Activated T-cell treated with anti-CD3 and anti-CD28 coated beads for 4 hours (primary cell): ENCODE measurements around the gene CORO2A.

Experiments
- DNase-seq: peaks from one replicate; pipeline ENCODE4 v3.0.0-alpha.2; 2020

Gene CORO2A

DNA sequence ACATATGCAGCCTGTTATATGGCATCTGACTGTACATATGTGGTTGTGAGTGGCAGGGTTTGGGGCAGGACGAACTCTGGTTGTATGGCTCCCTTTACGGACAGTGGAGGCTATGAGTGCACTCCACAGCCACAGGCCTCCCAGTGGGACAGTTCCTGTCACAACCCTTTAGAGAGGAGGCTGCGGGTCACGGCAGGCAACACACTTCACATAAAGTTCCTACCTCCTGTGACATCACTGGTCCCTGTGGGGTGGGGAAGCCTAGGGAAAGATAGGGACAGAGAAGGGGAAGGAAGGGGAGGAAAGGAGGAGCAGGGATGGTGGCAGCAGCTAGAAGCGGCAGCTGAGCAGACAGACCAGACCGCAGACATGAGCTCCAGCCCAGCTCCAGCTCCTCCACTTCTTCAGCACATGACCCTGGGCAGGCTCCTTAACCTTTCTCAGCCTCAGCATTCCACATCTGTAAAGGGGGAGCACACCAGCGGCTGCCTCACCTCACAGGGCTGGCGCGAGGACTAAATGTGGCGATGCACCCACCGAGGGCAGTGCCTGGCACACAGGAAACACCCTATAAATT, 27.4 kb upstream of the CORO2A start:
- no peak for DNase-seq

DNA sequence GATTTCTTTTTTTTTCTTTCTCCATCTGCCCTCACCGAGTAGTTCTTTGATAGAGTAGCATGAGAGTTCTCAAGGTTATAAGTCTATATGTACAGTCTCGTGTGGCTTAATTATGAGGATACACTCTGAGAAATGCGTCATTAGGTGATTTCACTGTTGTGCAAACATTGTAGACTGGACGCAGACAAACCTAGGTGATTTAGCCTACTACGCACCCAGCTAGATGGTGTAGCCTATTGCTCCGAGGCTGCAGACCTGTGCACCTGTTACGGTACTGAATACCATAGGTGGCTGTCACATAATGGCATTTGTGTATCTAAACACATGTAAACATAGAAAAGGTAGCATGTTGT, 26.9 kb upstream of the CORO2A start:
- no peak for DNase-seq

- no peak for DNase-seq
Observed at GRCh38 chr9:98218562-98219363, 26.3 kb upstream of the CORO2A start.

- no peak for DNase-seq
Observed at GRCh38 chr9:98217255-98217654, 24.8 kb upstream of the CORO2A start.

DNA sequence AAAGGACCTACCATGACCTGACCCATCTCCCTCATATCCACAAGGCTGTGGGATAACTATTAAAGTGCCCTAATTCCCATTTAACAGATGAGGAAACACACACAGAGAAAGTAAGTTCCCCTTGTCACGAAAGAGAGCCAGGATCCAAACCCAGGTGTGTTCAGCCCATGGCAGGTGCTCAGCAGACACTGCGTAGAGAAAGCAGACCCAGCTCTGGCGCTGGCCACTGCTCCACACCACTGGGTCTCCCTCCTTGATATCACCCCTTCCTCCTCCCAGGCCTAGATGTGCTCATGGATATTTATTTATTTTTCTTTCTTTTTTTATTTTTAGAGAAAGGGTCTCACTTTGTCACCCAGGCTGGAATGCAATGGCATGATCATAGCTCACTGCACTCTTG, 24.0 kb upstream of the CORO2A start:
- no peak for DNase-seq

DNA sequence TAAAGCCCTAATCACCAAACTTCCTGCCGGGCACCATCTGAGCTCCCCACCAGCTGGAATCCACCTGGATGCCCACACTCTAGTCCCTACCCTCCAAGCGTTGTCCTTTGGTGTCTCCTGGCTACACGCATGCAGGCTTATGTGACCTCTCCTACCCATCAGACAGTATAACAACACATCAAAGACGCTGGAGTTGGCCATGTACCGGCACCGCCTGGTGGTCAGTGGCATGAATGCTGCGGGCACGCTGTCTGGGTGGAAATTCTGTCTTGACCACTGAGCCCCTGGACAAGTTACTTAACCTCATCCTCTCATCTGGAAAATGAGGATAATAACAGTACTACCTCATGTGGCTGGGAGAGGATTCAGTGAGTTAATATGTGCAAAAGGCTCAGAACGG, 23.4 kb upstream of the CORO2A start:
- no peak for DNase-seq

GRCh38 chr9:98215271-98215670, 22.8 kb upstream of the CORO2A start:
- DNase-seq = no peak

GRCh38 chr9:98214811-98215210, 22.4 kb upstream of the CORO2A start:
- no peak for DNase-seq

- no peak for DNase-seq
Observed at GRCh38 chr9:98211260-98211659, 18.8 kb upstream of the CORO2A start.

DNA sequence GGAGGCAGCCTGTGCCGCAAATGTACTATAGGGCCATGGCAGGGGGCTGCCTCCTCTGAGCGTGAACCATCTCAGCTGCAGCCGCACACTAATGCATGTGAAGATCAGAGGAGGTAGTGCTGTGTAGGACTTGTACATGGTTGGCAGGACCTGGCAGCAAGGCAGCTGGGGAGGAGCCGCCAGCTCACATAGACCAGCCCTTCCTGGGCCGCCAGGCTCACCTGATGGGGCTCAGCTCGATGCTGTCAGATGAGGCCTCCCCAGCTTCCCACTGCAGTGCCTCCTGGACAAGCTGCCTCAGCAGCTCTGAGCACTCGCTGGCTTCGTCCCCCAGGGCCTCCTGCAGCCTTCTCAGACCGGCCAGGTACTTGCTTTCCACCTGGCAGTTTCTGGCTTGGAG, 18.0 kb upstream of the CORO2A start:
- DNase-seq = no peak

GRCh38 chr9:98209530-98209929, 17.1 kb upstream of the CORO2A start:
- DNase-seq = no peak

GRCh38 chr9:98208635-98209034, 16.2 kb upstream of the CORO2A start:
- no peak for DNase-seq

DNA sequence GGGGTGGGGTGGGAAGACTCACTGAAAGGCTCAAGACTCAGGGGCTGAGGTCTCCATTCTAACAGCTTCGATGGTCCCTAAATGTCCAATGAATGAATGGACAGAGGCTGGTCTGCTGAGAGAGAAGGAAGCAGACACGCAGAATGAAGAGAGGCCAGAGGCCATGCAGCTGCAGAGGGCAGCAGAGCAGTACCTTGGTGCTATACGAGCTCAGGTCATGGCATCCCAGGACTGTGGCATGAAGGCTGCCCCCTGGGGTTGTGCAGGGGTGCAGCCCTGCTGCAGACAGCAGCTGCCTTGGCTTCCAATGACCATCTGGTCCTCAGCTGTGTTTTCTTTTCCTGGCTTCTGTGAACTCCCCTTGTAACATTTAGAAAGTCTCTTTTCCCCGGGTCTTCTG, 15.2 kb upstream of the CORO2A start:
- DNase-seq = no peak

GRCh38 chr9:98206754-98207153, 14.3 kb upstream of the CORO2A start:
- no peak for DNase-seq

DNA sequence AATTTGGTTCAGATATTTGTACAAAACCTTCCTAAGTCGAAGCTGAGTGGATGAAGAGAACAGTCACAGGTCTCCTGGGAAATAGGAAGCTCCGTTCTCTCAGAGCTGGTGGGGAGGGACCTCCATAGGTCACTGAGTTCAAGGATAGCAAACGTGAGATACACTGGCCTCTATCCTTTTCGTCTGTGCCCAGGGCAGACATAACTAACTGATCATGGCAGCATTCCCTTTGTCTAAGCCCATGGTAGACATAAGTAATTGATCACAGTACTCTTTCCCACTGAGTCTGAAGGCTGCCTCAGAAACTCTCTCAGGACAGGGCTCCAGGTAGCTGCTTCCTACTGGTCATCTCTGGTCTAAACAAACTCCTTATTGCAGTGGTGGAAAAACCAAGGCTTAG, 12.3 kb upstream of the CORO2A start:
- no peak for DNase-seq

GRCh38 chr9:98203153-98203552, 10.7 kb upstream of the CORO2A start:
- DNase-seq = no peak

GRCh38 chr9:98202252-98202651, 9.8 kb upstream of the CORO2A start:
- DNase-seq = no peak

- DNase-seq = no peak
Observed at GRCh38 chr9:98201749-98202148, 9.3 kb upstream of the CORO2A start.

DNA sequence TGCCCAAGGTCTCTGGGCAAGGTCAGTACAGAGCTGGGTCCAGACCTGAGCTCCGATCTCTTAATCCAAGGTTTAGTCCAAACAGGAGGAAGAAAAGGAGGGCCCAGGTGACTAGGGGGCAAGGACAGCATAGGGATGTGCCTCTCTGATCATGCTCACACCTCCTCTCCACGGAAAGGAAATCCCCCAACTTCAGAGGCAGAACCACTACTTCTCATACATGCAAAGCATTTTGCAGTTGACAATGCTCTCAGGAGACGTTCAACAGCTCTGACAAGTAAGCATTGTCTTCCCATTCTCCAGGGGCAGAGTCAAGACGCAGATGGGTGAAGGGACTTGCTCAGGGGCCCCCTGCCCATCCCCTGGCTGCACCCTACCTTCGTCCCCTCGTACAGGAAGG, 8.7 kb upstream of the CORO2A start:
- no peak for DNase-seq

- no peak for DNase-seq
Observed at GRCh38 chr9:98199388-98200033, 7.1 kb upstream of the CORO2A start.

DNA sequence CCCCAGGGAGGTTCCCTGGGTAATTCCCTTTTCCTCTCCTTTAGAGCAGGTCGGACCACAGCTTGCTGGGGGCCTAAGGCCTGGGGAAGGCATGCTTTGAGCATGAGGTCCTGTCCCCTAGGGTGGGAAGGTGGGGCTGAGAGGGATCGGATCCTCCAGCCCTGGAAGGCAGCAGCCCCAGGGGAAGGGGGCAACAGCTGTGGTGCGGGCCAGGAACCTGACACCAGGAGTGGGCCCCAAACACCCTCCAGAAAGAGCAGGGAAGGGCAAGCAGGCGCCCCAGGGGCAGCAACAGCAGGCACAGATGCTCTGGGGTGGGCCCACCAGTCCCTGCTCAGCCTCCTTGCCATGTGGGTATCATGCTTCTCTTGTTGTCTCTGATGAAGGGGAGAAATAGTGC, 3.2 kb upstream of the CORO2A start:
- DNase-seq = no peak

DNA sequence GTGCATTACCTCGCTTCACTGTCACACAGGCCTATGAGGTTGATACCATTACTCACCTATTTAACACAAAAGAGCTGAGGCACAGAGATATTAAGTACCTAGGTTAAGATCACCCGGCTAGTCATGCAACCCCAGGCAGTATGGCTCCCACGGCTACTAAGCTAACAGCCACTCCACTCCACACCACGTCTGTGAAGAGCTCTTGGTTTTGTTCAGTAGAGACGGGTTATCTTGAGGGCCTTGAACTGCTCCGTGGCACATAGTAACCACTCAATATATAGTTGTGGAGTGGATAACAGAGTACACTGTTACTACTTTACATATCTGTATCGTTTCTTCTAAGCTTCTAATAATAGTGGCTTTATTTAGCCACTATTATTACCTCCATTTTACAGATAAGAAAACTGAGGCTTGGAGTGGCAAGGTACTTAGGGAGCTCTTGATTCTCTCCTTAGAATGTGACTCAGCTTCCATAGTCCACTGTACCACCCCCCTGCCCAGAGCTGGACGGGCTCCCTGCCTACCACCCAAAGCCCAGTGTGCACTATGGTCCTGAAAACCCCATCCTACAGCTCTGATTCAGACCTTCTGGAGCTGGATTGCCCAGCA, 1.0 kb upstream of the CORO2A start:
- no peak for DNase-seq

- DNase-seq = no peak
Observed at GRCh38 chr9:98191671-98192502, 550 bp downstream of the CORO2A start.
